HG03342 (cell line): ENCODE results near the gene GRPEL1.

Source experiments
- ATAC-seq: cut with Tn5 transposase; IDR thresholded peaks from one replicate; pipeline ENCODE4 v1.9.1; 2021; ENCODE audit warnings: mild to moderate bottlenecking, moderate library complexity; ENCODE audit not compliant: unreplicated experiment

The GRPEL1 gene

DNA sequence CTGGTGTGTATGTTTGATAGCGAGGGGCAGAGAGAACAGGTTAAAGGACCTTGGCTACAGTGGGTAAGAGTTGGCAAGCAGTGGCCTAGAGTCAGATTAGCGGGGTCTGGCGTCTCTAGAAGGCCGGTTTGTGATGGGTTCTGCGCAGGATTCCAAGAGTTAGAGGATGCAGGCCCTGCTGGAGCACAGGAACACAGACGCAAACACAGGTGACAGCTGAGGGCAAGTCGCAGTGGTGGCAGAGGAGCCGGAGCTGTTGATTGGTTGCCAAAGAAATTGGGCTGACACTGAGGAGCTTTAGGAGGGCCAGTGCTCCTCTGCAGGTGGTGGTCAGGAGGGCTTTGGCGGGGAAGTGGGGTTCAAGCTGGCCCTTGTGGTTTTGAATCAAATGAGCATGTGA, 20.9 kb downstream of the GRPEL1 start:
- no peak for ATAC-seq

DNA sequence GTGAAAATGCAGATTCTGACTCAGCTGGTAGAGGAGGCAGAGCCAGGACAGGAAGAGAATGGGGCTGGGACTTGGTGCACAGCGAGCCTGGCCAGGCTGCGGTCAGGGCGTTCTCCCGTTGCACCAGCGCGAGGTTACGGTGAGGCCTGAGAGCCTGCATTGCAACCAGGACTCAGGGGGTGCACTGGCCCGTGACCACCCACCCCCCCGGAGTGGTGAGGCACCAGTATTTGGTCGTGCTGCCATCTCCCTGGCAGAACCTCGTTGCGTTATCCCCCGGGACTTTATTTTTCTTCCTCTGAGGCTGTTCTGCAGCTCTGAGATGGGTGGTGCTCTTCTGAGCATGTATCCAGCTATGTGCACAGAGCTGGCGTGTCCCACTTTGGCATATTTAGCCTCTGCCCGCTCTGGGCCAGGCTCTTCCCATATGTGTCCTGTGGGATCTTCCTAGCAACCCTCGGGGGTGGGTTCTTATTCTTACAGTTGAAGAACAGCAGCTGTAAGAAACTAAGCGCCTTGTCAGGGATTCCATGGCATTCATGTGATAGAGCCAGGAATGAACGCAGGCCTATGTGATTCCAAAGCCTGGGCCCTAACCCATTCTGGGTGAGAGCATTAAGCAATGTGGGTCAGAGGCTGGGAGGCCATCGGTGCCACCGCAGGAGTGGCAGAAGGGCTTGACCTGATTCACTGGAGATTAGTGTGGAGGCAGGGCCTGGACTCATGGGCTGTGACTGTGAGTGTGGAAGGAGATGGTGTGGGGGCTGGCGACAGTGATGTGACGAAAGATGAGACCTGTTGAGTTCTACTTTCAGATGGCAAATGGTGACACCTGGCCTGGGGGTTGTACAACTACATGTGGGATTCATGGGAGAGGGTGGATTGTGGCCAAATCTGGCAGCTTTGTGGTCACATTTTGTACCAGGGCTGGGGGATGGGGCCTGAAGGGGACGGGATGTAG, 21.6 kb downstream of the GRPEL1 start:
- ATAC-seq = peak; percentile 25

DNA sequence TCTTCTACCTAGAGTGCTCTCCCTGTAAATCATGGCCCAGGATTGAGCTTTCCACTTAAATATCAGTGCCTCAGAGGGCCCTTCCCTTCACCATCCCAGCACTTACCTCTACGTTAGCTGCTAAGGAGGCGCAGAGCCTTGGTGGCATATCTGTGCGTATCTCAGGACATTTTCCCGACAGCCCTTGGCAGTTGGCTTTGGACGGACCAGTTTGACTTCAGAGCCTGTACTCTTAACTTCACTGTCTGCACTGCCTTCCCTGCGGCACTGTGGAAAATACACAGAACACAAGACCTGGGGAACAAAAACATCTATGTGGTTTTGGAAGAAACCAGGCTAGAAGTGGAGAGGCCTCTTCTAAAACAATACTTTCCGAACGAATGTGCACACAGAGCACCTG, 22.3 kb downstream of the GRPEL1 start:
- ATAC-seq = no peak

DNA sequence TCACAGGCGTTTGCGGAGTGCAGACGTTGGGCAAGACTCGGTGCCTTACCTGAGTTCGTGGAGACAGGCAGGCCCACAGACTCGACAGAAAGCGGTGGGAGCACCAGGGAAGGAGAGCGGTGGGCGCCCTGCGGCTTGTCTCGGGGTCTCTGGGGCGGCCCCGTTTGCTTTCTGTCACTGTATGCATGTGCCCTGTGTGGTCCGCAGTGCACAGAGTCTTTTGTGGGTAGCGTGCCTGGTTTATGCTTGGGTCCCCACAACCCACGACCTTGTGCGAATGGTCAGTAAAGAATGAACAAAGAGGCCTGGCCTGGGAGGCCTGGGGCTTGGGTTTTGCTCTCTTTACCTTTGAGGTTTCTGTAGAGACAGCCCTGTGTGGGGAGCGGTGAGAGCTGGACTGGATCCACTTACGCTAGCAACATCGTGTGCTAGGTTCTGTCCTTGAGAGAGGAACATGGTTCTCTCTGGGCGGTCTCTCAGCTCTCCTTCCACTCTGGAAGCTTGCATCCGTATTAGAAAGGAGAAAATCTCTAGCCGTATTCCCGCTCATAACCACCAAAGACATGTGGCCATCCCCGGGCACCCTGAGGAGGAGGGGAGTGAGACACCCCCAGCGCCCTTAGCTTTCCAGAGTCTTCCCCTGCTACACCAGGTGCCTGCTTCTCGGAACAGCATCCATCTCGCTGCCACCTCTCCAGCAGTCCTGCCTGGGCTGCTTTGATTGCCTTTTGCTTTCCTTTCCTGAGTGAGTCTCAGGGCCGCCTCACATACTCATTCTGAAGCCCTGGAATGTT, 23.5 kb downstream of the GRPEL1 start:
- ATAC-seq = no peak

DNA sequence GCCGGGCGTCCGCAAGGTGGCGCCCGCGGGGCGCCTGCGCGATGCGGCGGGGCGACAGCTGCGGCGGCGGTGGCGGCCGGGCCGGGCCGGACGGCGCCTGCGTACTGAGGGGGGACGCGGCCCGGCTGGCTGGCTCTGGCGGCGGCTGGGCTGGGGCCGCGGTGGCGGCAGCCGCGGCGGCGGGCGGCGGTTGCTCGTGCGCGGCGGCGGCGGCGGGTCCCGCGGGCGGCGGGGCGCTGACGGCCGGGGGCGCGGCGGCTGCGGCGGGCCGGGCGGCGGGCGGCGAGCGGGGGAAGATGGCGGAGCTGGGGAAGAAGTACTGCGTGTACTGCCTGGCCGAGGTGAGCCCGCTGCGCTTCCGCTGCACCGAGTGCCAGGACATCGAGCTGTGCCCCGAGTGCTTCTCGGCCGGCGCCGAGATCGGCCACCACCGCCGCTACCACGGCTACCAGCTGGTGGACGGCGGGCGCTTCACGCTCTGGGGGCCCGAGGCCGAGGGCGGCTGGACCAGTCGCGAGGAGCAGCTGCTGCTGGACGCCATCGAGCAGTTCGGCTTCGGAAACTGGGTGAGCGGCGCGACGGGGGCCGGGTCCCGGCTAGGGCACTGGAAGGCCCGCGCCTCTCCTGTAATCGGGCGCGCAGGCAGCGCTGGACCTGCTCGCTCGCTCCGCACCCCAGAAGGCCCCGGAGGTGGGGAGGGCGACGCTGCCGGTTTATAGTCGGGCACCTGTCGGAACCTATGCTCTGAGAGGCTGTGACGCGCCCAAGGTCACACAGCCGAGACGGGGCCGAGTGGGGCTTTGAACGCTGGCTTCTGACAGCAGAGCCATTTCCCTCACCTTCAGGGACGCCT, 24.4 kb downstream of the GRPEL1 start, which contains the start of gene TADA2B:
Gene TADA2B, plus strand, starts transcription at position 89 of the 853 bp plus-strand sequence. Its CDS starts 208 bp downstream, at position 297.
- ATAC-seq = peak; percentile 28

DNA sequence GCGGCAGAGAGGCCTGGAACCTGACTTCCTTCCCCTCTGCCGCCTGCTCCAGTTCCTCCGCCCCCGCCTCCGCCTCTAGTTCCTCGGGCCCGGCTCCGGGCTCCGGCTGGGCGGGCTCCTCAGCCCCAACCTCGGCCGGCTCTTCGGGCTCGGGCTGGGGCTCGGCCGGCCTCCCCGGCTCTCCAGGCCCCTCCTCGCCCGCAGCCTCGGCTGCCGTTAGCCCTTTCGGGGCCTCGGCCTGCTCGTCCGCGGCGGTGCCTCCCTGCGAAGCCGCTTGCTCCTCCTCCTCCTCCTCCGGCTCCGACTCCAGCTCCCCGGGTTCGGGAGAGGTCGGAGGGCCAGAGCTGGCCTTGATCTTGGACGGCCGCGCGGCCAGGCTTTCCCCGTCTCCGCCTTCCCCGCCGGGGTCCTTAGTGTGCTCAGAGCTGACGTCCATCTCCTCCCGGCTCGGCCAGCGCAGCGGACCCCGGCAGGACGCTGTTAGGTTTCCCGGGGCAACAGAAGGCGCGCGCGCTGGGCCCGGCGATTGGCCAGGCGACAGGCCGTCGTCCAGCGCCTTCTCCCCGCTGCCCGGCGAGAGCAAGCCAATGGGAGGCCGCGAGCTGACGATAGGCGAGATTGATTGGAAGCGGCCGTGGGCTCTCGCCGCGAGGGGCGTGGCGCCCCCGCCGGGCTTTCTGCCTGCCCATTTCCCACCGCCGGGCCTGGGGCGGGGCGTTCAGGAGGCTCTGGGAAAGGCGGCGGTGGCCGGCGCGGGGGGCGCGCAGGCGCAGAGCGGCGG, 25.2 kb downstream of the GRPEL1 start:
- peak; percentile 76 for ATAC-seq

DNA sequence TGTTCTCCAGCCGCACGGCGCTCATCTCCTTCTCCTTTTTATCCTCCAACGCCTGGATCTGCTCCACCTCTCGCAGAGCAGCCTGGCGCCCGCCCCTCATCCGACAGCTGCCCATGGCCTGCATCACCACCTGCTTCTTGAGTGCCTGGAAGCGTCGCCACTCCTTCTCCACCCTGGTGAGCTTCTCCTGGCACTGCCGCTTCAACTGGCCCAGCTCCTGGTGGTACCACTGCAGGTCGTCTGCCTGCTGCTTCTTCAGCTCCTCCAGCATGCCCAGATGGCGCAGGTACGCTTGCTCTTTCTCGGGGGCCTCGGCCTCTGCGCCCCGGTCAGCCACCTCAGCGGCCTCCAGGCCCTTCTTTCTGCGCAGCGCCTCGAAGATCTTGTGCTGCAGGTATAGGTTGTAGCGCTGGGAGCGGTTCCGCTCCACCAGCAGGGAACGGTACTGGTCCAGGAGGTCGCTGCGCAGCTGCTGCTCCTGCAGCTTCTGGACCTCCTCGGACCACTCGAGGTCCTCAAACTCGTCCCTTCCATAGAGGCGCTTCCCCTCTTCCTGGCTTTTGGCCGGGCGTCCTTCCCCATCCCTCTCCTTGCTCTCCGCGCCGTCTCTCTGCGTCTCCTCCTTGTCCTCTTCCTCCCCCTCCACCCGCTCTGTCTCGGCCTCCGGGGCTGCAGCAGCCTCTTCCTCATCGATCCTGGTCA, 25.9 kb downstream of the GRPEL1 start:
- no peak for ATAC-seq

DNA sequence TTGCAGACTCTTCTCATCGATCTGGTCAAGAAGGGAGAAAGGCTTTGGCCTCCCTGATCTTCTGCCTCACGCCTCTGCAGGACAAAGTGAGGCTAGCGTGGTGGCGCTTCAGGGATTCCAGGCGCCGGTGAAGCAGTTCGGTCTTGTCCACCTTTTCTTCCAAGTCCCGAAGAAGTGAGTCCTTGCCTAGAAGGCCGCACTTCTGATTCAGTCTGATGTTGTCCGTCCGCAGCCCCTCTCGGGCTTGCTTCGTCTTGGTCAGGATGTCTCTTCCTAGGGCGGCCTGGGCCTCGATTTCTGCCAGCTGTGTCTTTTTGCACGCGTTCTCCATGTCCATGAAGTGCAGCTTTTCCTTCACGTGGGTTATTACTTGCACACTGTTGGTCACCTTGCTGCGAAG, 26.6 kb downstream of the GRPEL1 start:
- ATAC-seq = no peak

DNA sequence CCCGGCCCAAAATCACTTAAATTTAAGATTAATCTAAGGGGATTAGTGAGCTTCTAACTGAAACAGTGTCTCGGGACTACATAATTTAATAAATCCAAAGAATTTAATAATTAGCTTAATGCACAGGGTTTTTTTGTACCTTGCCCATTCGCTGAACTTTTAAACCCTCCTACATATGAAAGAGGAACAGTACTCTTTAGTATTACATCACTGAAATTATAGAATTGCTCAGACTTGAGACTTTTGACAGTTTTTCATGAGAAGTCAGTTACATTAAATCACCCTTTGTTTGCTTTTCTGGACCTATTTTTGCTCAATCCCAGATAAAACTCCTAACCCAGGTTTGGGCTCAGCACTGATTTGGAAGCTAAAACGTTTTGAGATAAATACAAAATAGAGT, 27.1 kb downstream of the GRPEL1 start:
- no peak for ATAC-seq

DNA sequence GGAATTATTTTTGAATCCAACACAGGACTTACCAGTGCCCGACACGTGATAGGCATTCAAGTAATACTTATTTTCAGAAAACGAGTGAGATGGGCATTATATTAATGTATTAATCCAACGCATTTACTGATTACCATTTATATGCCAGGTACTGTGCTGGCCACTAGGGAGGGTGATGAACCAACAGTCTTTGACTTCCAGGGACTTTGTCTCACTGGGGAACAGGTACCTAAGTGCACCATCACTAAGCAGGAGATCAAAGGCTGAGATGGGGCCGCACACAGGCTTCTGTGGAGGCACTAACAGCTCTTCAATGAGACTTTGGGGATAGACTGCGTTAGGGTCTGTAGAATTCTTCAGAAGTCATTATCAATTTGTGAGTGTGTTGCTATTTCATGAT, 30.4 kb downstream of the GRPEL1 start:
- ATAC-seq = no peak

DNA sequence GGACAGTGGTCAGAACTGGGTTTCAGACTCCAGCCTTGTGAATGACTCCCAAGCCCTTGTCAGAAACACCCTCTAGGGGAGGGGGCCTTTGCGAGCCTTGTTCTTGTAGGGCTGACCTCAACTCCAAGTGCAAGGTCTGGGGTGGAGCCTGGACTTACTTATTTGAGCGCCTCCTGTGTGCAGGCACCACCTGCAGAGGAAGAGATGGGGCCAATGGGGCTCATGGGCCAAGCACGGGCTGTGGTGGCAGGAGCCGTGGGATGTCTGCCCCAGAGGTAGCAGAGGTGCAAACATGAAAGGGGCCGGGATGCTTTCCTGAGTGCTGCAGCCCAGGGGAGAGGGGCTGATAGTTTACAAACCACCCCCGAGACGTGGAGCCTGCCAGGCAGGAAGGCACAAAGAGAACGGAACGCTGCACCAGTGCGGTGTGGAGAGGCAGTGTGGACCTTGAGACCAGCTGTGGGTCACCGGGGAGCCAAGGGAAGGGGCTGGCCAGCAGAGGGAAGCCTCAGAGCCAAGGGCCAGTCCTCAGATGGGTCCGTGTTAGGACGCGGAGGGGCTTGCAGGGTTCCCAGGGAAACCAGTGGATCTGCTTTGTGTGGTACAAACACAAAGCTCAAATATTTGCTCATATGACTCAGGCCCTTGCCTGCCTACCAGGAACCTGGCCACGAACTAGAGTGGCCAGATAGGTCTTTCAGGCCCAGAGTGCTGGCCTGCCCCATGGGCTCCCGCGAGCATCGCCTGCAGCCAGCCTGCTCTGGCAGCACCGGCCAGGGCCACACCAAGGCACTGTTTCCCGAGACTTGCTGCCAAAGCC, 33.4 kb downstream of the GRPEL1 start:
- ATAC-seq = no peak

DNA sequence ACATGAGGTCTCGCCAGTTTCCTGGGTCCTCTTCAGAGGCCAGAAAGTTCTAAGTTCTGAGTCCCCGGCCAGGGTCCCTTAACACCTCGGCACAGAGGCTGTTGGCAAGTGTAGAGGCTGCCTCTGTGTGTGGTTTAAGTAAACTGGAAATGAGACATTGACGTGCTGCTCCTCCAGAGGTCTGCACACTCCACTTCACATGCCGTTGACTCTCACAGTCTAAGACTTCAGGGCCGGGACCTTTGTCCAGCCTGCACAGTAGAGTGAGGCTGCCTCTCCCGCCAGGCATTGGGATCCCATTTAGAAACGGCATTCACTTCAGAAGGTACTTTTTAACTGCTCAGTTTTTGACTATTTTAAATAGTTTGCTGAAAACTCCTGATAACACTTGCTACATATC, 35.3 kb downstream of the GRPEL1 start:
- no peak for ATAC-seq

DNA sequence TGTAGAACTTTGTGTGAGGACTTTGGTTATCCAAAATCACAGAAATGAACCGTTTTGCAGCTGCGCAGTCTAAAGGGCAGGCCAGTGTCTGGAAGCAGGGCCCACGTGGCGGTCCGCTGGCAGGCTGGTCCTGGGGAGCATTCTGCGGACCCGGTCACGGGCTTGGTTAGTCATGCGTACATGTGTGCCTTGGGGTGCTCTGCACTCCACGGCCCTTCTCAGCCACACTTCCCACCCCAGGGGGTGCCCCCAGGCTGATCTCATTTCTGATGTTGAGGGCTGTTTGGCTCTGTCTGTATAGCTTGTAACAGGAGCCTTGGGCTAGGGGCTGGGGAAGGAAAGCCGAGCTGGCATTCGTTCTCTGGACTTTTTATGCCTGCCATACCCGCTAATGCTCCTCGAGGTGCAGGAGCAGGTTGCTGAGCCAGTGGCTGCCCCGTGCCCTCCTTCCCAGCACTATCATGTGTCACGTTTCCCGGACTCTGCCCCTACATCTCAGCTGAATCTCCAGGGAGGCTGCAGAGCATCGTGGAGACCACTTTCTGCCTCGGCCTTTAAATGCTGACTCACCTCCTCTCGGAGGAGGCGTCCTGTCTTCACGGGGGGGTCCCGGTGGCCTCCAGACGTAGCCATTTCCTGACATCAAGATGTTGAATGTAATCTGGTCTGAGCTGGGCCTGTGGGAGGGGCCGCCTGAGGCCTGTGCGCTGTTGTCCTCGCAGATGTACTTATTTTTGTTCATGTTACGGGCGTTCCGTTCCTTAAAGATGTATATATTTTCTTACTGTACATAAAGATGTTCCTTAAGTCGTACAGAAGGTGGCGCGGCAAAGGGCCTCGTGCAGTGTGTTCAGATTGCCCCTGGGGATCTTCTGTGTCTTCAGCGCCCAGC, 36.1 kb downstream of the GRPEL1 start:
- ATAC-seq = no peak

DNA sequence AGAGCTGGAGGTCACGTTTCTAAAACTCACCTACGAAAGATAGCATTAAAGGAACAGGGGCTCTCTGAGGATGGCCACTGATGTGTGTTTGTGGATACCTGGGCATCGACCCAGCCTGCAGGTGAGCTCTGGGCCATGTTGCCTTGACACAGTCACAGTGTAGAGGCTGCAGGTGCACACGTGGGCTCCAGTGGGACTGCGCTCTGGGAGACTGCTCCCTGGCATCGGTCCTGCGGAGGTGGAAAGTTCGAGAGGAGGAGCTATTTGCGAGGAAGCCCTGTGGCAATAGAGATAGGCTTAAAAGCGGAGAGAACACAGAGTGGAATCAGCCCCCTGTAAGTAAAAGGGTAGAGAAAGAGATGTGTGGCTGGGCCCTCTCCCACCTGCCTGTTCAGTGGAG, 37.0 kb downstream of the GRPEL1 start:
- no peak for ATAC-seq

DNA sequence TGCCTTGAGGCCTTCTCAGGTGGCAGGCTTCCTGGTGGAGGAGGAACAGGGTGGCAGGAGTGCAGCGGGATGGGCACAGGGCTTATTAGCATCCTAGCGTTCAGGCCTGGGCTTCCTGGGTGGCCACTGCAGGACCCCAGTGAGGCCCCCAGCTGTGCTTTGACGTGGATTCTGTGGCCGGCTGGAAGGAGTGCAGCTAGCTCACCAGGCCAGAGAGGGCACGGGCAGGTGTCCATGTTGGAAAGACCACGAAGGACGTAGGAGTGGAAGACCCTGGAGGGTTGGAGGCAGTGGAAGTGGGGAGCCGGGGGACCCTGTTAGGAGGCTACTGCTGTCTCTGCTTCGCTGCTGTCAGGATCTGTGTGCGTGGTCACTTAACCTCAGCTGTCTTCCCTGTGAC, 37.9 kb downstream of the GRPEL1 start:
- no peak for ATAC-seq

DNA sequence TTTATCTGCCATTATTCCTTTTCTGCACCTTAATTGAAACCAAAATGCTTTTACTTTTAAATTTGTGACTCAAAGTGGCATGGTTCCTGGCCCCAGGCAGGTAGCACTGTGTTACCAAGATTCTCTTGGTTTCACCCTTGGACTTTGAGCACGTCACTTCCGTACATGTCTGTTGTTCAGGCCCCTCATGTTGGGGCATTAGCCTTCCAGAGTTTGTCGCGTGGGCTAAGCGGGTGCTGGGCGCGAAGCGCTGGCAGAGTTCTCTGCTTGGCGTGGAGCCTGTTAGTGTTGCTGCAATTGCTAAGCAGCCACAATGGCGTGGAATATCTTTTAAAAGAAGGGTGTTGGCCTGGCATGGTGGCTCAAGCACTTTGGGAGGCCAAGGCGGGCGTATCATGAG, 38.7 kb downstream of the GRPEL1 start:
- no peak for ATAC-seq

DNA sequence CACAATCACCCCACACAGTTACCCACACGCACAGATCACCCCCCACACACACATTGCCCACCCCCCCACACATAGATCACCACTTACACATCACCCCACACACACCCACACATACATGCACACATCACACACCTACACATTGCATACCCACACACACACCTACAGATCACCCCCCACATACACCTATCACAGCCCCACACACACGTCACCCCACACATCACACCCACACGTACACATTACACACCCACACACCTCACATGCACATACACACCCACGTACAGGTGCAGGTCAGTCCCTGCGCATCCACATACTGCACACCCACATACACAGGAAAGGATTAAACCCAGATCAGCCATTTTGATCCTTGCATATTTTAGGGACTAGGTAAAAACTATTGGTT, 40.0 kb downstream of the GRPEL1 start:
- ATAC-seq = no peak

DNA sequence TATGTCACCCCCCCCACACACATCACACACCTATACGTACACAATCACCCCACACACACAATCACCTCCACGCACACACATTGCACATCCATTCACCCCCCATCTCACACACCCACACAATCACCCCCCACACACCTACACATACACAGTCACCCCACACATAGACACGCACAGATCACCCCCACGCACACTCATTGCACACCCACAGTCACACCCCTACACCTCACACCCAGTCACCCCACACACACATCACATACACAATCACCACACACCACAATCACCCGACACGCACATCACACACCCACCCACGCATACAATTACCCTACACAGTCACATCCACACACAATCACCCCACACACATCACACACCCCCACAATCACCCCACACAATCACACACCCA, 40.6 kb downstream of the GRPEL1 start:
- no peak for ATAC-seq
